NCI-H524 (cell line): ENCODE results near the gene PSMB11.
A peak's percentile ranks its signal among the peaks of the same experiment; 100 is the strongest.
"Not testable (repeated sequence)": the region's sequence is repeated elsewhere in the genome, so short reads cannot be mapped to it uniquely, and the experiment has no call there.

Experiments used
- DNase-seq, 2 experiments: peaks; one replicate each; lab custom pipeline; 2025; lab: John Stamatoyannopoulos, UW

Gene PSMB11

DNA sequence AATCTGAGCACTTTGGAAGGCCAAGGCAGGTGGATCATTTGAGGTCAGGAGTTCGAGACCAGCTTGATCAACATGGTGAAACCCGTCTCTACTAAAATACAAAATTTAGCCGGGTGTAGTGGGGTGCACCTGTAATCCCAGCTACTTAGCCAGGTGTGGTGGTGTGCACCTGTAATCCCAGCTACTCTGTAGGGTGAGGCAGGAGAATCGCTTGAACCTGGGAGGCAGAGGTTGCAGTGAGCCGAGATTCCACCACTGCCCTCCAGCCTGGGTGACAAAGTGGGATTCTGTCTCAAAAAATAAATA, 28.3 kb upstream of the PSMB11 start:
- DNase-seq, result not testable (repeated sequence)

GRCh38 chr14:23015618-23016017, 26.4 kb upstream of the PSMB11 start:
- DNase-seq, result no peak

- no peak for DNase-seq
Measured at GRCh38 chr14:23017091-23017490, 24.9 kb upstream of the PSMB11 start.

DNA sequence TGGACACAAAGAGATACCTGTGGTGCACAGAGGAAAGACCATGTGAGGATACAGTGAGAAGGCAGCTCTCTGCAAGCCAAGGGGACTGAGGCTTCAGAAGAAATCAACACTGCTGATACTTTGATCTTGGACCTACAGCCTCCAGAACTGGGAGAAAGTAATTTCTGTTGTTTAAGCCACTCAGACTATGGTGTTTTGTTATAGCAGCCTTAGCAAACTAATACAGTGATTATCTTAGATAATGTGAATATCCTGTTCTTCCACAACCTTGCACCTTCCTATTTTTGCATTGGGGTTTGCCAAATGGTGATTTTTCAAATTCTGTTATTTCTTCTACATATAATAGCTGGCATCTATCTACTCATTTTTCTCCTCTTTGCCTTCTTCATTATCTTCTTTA, 23.9 kb upstream of the PSMB11 start:
- no peak for DNase-seq

- no peak for DNase-seq
Measured at GRCh38 chr14:23020143-23021128, 21.6 kb upstream of the PSMB11 start.

DNA sequence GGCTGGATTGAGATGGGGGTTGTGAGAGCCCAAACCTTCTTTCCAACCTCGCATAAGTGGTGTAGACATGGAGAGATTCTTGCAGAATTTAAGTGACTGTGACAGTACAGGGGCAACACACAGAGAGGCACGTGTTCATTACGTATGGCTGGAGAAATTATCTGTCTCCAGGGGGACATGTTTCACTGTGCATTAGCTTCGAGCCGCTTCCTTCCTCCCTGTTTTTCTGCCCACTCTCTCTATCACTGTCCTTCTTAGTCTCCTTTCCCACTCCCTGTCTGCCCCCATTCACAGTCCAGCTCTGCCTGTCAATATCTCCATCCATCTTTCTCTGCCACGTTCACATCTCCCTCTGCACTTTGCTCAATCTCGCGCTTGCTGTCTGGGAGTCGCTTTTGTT, 20.6 kb upstream of the PSMB11 start:
- no peak for DNase-seq

- DNase-seq, result no peak
Measured at GRCh38 chr14:23021889-23022442, 20.0 kb upstream of the PSMB11 start.

GRCh38 chr14:23023022-23023794, 18.8 kb upstream of the PSMB11 start:
- peak; percentile 40 to 79 for DNase-seq

GRCh38 chr14:23023795-23024152, 18.2 kb upstream of the PSMB11 start:
- no peak for DNase-seq

GRCh38 chr14:23024612-23025075, 17.4 kb upstream of the PSMB11 start:
- DNase-seq, result peak; percentile 92 to 96

- DNase-seq, result peak; percentile 96 to 97
Measured at GRCh38 chr14:23025151-23025814, 16.7 kb upstream of the PSMB11 start.

DNA sequence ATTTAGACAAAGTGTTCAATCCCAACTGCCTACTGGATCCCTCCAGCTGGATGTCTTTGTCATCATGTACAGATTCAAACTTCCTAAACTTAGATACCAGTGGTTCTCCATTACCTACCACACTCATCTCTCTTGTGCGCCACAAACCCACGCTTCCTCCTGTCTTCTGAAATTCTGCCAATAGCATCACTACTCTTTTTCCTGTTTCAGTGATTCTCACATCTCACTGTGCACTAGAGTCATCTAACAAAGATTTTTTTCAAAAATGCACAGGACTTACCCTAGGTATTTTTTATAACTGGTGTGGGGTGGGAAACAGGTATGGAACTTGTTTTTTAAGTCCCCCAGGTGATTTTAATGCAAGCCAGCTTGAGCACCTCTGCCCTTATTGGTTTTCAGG, 13.2 kb upstream of the PSMB11 start:
- DNase-seq, result no peak

GRCh38 chr14:23030936-23031335, 11.1 kb upstream of the PSMB11 start:
- DNase-seq, result no peak

GRCh38 chr14:23033251-23033727, 8.7 kb upstream of the PSMB11 start:
- no peak for DNase-seq

- no peak for DNase-seq
Measured at GRCh38 chr14:23033801-23034497, 8.1 kb upstream of the PSMB11 start.

DNA sequence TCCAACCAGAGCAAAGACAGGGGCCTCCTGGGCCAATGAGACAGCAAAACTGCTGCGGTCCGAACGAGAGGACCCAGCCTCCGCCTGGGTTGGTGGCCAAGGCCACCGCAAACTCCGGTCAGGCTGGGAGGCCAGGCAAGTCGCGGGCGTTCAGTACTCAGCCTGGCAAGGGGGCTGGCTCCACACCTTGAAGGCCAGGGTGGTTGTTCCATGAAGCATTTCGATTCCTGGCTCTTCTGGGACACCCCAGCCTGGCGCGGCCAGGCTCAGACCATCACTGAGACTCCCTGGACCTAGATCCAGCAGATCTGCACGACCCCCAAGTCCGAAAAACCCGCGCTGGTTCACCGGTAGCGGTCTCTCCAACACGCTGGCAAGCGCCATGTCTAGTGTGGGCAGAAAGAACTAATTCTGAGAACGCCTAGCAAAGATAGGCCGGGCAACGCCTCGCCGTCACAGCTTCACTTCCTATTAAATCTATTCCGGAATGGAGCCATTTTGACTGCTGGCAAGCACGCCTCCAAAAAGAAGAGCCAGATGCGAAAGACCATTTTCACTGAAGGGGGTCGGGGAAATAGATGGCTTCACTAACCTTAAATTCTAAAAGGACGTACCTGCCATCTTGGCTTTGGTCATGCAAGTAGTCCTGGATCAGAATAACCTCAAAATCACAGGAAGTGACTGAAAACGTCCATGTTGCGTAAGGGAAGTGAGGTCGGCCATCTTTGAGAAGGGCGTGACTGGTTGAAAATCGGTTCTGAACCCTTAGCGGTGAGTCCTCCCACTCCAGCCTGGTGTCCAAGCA, 7.3 kb upstream of the PSMB11 start, which contains the start of gene PSMB5:
TSS of gene PSMB5 (minus strand) at position 403 of the 805 bp plus-strand sequence. CDS start at position 384, 19 bp downstream.
- DNase-seq, result no peak

DNA sequence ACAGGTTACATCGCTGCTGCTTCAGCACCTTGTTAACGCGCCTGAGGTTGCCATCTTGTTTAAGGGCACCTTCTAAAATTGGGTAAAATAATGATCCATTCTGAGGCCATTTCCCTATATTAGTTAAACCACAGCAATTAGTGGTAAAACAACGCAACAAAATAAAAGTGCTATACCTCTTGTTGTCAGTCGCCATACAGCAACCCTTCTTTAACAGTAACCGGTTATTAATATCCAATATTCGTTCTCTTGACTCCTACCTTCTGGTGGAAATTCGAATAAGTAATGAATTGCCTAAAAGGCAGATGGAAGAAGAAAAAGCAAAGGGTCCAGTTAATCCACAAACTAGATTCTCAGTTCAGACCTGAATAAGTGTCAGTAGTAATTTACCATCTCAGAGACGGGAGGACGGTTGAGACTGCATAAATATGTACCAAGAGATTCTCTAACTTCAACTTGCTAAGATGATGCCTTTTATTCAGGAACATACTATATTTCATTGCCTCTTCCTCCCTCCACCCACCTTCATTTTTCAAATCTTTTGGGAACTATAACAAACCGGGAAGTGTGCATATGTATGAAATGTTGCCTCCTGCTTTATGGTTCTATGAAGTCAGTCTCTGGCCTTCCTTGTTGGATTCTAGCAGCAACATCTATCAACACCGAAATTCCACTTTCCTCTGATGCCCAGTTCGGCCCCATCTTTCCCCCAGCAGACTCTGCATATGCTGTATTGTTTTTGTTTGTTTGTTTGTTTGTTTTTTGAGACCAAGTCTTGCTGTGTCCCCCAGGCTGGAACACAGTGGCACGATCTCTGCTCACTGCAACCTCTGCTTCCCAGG, 6.5 kb upstream of the PSMB11 start:
- no peak for DNase-seq

DNA sequence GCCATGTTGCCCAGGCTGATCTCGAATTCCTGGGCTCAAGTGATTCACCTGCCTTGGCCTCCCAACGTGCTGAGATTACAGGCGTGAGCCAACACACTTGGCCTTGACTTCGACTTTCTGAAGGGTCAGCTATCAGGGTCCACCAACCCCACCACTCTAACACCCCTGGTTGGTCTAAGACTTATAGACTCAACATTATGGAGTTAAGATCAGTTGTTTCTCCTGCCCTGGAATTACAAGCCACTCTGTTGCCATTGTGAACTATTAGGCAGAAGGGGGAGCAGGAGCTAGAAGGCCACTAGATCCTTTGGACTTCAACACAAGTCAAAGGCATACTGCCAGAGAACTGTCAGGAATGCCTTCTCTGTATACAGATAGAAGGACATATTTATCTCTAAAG, 1.9 kb upstream of the PSMB11 start:
- DNase-seq, result no peak

GRCh38 chr14:23041729-23042128, 283 bp upstream of the PSMB11 start:
- DNase-seq, result no peak

DNA sequence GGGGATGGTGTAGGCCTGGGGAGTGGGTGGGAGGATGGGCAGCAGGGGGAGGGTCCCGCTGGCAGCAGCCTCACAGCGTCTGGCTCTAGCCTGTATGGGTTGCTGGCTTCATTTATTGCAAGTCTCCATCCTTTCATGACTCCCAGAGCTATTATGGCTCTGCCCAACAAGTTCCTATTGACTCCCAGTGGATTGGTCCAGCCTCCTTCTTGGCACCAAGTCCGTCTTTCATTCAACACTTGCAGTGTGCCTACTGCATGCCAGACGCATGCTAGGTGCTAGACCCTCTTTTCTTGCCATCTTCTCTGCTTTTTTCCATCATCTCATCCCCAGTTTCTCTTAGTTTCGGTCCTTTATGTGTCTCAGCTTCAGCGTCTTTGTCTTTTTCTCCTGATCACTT, 1.1 kb downstream of the PSMB11 start:
- DNase-seq, result no peak
